Muscle layer of duodenum (tissue), 2 donors: ENCODE measurements around the gene OR6C1.
"Not testable (repeated sequence)": the region's sequence is repeated elsewhere in the genome, so short reads cannot be mapped to it uniquely, and the experiment has no call there.

Source experiments
- H3K27ac ChIP-seq: one replicate; pipeline ENCODE4 v1.7.0; 2013; ENCODE audit warnings: mild to moderate bottlenecking, low read length
- H3K27me3 ChIP-seq: one replicate; pipeline ENCODE4 v1.7.0; 2013; ENCODE audit warnings: low read depth, mild to moderate bottlenecking, control low read depth, low read length
- H3K36me3 ChIP-seq, 2 donors: one replicate each; pipeline ENCODE4 v1.7.0; 2013; ENCODE audit warnings: low read length in 2 of 2, control low read depth in 1 of 2, mild to moderate bottlenecking in 1 of 2; ENCODE audit not compliant: insufficient read depth in 2 of 2, control insufficient read depth in 1 of 2
- H3K4me1 ChIP-seq, 2 donors: one replicate each; pipeline ENCODE4 v1.7.0; 2013; ENCODE audit warnings: low read length in 2 of 2, mild to moderate bottlenecking in 2 of 2, control low read depth in 1 of 2, moderate library complexity in 1 of 2; ENCODE audit not compliant: insufficient read depth in 2 of 2, control insufficient read depth in 1 of 2
- H3K4me3 ChIP-seq, 2 donors: one replicate each; pipeline ENCODE4 v1.7.0; 2013; ENCODE audit warnings: low read length in 2 of 2, low read depth in 1 of 2, mild to moderate bottlenecking in 1 of 2
- H3K9me3 ChIP-seq, 2 donors: one replicate each; pipeline ENCODE4 v1.7.0; 2013; ENCODE audit warnings: low read length in 2 of 2, control low read depth in 1 of 2, mild to moderate bottlenecking in 1 of 2; ENCODE audit not compliant: control insufficient read depth in 1 of 2
- donor health status: healthy.

OR6C1 gene

GRCh38 chr12:55314043-55314442 lies at the start of gene OR6C1:
Gene OR6C1, plus strand, starts transcription at chr12:55314343. Its CDS starts 6,257 bp downstream, at chr12:55320600.
- no peaks in the 10 kb centered on the region for H3K9me3 ChIP-seq
- H3K36me3 ChIP-seq = no peaks in the 10 kb centered on the region
- H3K4me3 ChIP-seq = no peak within 1 kb of the TSS
- no peaks in the 10 kb centered on the region for H3K27me3 ChIP-seq
- no peak within 1 kb of the TSS for H3K27ac ChIP-seq
- H3K4me1 ChIP-seq = no peaks in the 10 kb centered on the region

- no peak overlapping the region for H3K27ac ChIP-seq
- no peaks in the 10 kb centered on the region for H3K27me3 ChIP-seq
- no peaks in the 10 kb centered on the region for H3K36me3 ChIP-seq
- no peak overlapping the region for H3K4me3 ChIP-seq
- no peaks in the 10 kb centered on the region for H3K9me3 ChIP-seq
- H3K4me1 ChIP-seq = no peaks in the 10 kb centered on the region
These were observed 33.2 kb upstream of the OR6C1 start for GRCh38 chr12:55280991-55281390.

- H3K4me1 ChIP-seq = no peaks in the 10 kb centered on the region
- no peak overlapping the region for H3K4me3 ChIP-seq
- H3K36me3 ChIP-seq = no peaks in the 10 kb centered on the region
- no peak overlapping the region for H3K27ac ChIP-seq
- H3K9me3 ChIP-seq = no peaks in the 10 kb centered on the region
- H3K27me3 ChIP-seq = no peaks in the 10 kb centered on the region
These were observed 24.1 kb upstream of the OR6C1 start for GRCh38 chr12:55289999-55290398.

GRCh38 chr12:55296469-55296868 lies 17.7 kb upstream of the OR6C1 start, which contains the start of gene OR6C6:
Gene OR6C6, minus strand, starts transcription at chr12:55296569. Its CDS starts 1,337 bp downstream, at chr12:55295232.
- no peaks in the 10 kb centered on the region for H3K4me1 ChIP-seq
- no peak within 1 kb of the TSS for H3K4me3 ChIP-seq
- H3K9me3 ChIP-seq = no peaks in the 10 kb centered on the region
- H3K36me3 ChIP-seq = no peaks in the 10 kb centered on the region
- no peaks in the 10 kb centered on the region for H3K27me3 ChIP-seq
- no peak within 1 kb of the TSS for H3K27ac ChIP-seq

GRCh38 chr12:55320201-55320600 lies 6.1 kb downstream of the OR6C1 start:
- no peak overlapping the region for H3K27ac ChIP-seq
- H3K27me3 ChIP-seq = no peaks in the 10 kb centered on the region
- H3K36me3 ChIP-seq = no peaks in the 10 kb centered on the region
- no peak overlapping the region for H3K4me3 ChIP-seq
- H3K4me1 ChIP-seq = no peaks in the 10 kb centered on the region
- peaks cover 0 to 3% of the 10 kb centered on the region in 2 donors for H3K9me3 ChIP-seq

- H3K27me3 ChIP-seq, H3K27ac ChIP-seq, H3K4me1 ChIP-seq, H3K9me3 ChIP-seq, H3K4me3 ChIP-seq, H3K36me3 ChIP-seq: not testable (repeated sequence)
These were observed 11.7 kb downstream of the OR6C1 start for GRCh38 chr12:55325801-55326200.

GRCh38 chr12:55330446-55330845 lies 16.3 kb downstream of the OR6C1 start, which contains the start of gene OR6C3:
Gene OR6C3, plus strand, starts transcription at chr12:55330746. Its CDS starts 955 bp downstream, at chr12:55331701.
- Histone ChIP-seq H3K27ac (no peak within 1 kb of the TSS), H3K36me3 (no peaks in the 10 kb centered on the region), H3K9me3 (no peaks in the 10 kb centered on the region), H3K4me3 (no peak within 1 kb of the TSS), H3K27me3 (no peaks in the 10 kb centered on the region), H3K4me1 (no peaks in the 10 kb centered on the region)

- Histone ChIP-seq H3K4me3 (no peak overlapping the region), H3K27me3 (no peaks in the 10 kb centered on the region), H3K4me1 (no peaks in the 10 kb centered on the region), H3K36me3 (no peaks in the 10 kb centered on the region), H3K9me3 (no peaks in the 10 kb centered on the region), H3K27ac (no peak overlapping the region)
These were observed 21.9 kb downstream of the OR6C1 start for GRCh38 chr12:55336002-55336401.

GRCh38 chr12:55355338-55355737 lies 41.2 kb downstream of the OR6C1 start:
- not testable (repeated sequence) for H3K27ac ChIP-seq, H3K9me3 ChIP-seq, H3K4me3 ChIP-seq, H3K4me1 ChIP-seq, H3K36me3 ChIP-seq, H3K27me3 ChIP-seq

GRCh38 chr12:55362675-55363074 lies 48.5 kb downstream of the OR6C1 start, which contains the start of gene OR6C75:
Gene OR6C75, plus strand, starts transcription at chr12:55362975. Its CDS starts 2,136 bp downstream, at chr12:55365111.
- Histone ChIP-seq H3K27ac (no peak within 1 kb of the TSS), H3K4me1 (no peaks in the 10 kb centered on the region), H3K9me3 (no peaks in the 10 kb centered on the region), H3K4me3 (no peak within 1 kb of the TSS), H3K27me3 (no peaks in the 10 kb centered on the region), H3K36me3 (no peaks in the 10 kb centered on the region)

- Histone ChIP-seq H3K27ac (no peak overlapping the region), H3K4me1 (no peaks in the 10 kb centered on the region), H3K36me3 (no peaks in the 10 kb centered on the region), H3K4me3 (no peak overlapping the region), H3K27me3 (no peaks in the 10 kb centered on the region), H3K9me3 (no peaks in the 10 kb centered on the region)
These were observed 50.9 kb downstream of the OR6C1 start for GRCh38 chr12:55365086-55365485.
